Right lobe of liver (tissue), 4 donors: ENCODE results near the gene SSBP3.
"Not testable (repeated sequence)": the region's sequence is repeated elsewhere in the genome, so short reads cannot be mapped to it uniquely, and the experiment has no call there.

Experiments used
- POLR2A ChIP-seq: fragments of 450-650 bp; IDR thresholded peaks from one replicate; pipeline ENCODE4 v1.6.1; 2017; ENCODE audit warnings: antibody characterized with exemption, mild to moderate bottlenecking
- TF ChIP-seq, protein P1 (sequence below), 4 donors: fragments of 200-600 bp in 3 of 4; fragments of 450-650 bp in 1 of 4; IDR thresholded peaks; one replicate each; pipeline versions ENCODE4 v1.5.1 to v1.8.0; 2016 to 2022; ENCODE audit warnings: antibody characterized with exemption in 4 of 4, mild to moderate bottlenecking in 2 of 4
- donor health status: DM: no; HTN: no; CAD: no.
- donor health status: DM: no; HTN: no; CAD: no.
- donor health status: DM: no; HTN: yes; CAD: no.

DNA sequence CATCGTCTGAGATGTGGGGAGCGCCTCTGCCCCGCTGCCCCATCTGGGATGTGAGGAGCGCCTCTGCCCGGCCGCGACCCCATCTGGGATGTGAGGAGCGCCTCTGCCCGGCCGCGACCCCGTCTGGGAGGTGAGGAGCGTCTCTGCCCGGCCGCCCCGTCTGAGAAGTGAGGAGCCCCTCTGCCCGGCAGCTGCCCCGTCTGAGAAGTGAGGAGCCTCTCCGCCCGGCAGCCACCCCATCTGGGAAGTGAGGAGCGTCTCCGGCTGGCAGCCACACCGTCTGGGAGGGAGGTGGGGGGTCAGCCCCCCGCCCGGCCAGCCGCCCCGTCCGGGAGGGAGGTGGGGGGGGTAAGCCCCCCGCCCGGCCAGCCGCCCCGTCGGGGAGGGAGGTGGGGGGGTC is 173.0 kb downstream of the SSBP3 start:
- TF ChIP-seq, protein P1, sequence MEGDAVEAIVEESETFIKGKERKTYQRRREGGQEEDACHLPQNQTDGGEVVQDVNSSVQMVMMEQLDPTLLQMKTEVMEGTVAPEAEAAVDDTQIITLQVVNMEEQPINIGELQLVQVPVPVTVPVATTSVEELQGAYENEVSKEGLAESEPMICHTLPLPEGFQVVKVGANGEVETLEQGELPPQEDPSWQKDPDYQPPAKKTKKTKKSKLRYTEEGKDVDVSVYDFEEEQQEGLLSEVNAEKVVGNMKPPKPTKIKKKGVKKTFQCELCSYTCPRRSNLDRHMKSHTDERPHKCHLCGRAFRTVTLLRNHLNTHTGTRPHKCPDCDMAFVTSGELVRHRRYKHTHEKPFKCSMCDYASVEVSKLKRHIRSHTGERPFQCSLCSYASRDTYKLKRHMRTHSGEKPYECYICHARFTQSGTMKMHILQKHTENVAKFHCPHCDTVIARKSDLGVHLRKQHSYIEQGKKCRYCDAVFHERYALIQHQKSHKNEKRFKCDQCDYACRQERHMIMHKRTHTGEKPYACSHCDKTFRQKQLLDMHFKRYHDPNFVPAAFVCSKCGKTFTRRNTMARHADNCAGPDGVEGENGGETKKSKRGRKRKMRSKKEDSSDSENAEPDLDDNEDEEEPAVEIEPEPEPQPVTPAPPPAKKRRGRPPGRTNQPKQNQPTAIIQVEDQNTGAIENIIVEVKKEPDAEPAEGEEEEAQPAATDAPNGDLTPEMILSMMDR (IDR thresholded peaks at IDR 0.05) = not testable (repeated sequence)
- not testable (repeated sequence) for TF ChIP-seq POLR2A
